Fibroblast of villous mesenchyme (primary cell): ENCODE measurements around the gene TEX261. TPM values are rescaled to one million over a fixed set of nuclear protein-coding genes. Genes with fewer than 3 reads are reported as not detected.

ENCODE experiments used
- DNase-seq: peaks from one replicate; pipeline ENCODE4 v3.0.0-alpha.2; 2010; ENCODE audit warnings: low read depth
- H3K4me3 ChIP-seq: 2 replicates; pipeline ENCODE4 v1.5.1; 2011; ENCODE audit warnings: low read depth, mild to moderate bottlenecking, low read length
- total RNA-seq: library from RNA; depleted of rRNA; stranded (reverse); fragments of >200 nt; gene quantifications from 2 replicates; pipeline ENCODE4 v1.2.3, GENCODE V29; 2012
- TF ChIP-seq, protein P1 (sequence below): IDR thresholded peaks from 2 replicates; pipeline ENCODE4 v1.5.1; 2012; ENCODE audit warnings: low read depth, mild to moderate bottlenecking, low read length; ENCODE audit not compliant: insufficient read depth

The TEX261 gene
- total RNA-seq, 1 donor: 35.4 TPM

DNA sequence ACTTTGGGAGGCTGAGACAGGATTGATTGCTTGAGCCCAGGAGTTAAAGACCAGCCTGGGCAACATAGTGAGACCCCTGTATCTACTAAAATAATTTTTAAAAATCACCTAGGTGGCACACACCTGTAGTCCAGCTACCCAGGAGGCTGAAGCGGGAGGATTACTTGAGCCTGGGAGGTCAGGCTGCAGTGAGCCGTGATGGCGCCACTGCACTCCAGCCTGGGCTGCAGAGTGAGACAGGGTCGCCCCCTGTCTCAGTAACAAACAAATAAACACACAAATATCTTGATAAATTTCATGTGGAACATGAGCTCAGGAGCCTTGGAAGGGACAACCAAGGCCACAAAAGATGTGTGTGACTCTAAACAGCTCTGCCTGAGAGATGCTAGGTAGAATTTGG, 28.0 kb downstream of the TEX261 start:
- no peak for DNase-seq
- TF ChIP-seq, protein P1, sequence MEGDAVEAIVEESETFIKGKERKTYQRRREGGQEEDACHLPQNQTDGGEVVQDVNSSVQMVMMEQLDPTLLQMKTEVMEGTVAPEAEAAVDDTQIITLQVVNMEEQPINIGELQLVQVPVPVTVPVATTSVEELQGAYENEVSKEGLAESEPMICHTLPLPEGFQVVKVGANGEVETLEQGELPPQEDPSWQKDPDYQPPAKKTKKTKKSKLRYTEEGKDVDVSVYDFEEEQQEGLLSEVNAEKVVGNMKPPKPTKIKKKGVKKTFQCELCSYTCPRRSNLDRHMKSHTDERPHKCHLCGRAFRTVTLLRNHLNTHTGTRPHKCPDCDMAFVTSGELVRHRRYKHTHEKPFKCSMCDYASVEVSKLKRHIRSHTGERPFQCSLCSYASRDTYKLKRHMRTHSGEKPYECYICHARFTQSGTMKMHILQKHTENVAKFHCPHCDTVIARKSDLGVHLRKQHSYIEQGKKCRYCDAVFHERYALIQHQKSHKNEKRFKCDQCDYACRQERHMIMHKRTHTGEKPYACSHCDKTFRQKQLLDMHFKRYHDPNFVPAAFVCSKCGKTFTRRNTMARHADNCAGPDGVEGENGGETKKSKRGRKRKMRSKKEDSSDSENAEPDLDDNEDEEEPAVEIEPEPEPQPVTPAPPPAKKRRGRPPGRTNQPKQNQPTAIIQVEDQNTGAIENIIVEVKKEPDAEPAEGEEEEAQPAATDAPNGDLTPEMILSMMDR: no peak
- H3K4me3 ChIP-seq: no peak overlapping the region

GRCh38 chr2:70965506-70965905, 29.2 kb downstream of the TEX261 start:
- no peak for DNase-seq
- H3K4me3 ChIP-seq: peak overlapping the region; percentile 56
- TF ChIP-seq, protein P1: no peak

DNA sequence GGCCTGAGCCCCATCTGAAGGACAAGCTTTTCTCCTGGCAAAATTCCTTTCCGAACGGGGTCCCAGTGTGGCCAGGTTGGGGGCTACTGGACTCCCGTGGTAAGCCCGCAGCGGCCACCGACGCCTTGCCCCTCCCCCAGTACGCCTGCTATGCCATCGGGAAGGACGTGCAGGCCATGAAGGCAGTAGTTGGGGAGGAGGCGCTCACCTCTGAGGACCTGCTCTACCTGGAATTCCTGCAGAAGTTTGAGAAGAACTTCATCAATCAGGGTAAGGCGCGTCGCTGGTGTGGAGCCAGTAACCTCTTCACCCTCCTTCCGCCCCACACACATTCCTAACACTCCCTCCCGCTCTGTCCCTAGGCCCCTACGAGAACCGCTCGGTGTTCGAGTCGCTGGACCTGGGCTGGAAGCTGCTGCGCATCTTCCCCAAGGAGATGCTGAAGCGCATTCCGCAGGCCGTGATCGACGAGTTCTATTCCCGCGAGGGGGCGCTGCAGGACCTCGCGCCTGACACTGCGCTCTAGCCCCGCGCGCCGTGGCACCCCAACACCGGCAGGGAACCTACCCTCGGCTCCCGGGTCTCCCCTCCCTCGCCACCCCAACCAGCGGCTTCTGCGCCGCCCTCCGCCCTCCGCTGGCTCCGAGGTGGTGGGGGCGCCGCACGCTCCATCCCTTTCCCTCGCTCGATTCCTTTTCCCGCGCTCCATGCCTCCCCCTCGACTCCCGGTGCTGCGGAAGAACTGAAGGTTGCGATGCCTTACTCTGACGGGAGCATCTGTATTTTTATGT, 29.9 kb downstream of the TEX261 start:
- DNase-seq: peak; percentile 68
- peak overlapping the region; percentile 56 for H3K4me3 ChIP-seq
- TF ChIP-seq, protein P1: peak; percentile 78

DNA sequence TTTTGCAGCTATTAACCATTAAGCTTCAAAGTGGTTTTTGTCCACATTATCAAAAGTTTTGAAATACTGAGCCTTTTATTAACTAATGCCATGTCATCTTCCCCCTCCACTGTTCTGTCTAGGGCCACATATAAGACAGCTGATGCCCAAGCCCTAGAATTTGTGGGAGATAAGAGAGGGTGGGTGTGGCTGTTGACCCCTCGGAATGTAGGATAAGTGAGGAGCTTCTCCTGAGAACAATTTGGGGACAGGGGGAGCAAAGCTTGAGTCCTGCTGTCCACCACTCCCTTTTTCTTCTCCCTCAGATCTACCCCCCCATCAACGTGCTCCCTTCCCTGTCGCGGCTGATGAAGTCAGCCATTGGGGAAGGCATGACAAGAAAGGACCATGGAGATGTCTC, 30.5 kb downstream of the TEX261 start:
- no peak overlapping the region for H3K4me3 ChIP-seq
- DNase-seq: no peak
- TF ChIP-seq, protein P1: no peak

DNA sequence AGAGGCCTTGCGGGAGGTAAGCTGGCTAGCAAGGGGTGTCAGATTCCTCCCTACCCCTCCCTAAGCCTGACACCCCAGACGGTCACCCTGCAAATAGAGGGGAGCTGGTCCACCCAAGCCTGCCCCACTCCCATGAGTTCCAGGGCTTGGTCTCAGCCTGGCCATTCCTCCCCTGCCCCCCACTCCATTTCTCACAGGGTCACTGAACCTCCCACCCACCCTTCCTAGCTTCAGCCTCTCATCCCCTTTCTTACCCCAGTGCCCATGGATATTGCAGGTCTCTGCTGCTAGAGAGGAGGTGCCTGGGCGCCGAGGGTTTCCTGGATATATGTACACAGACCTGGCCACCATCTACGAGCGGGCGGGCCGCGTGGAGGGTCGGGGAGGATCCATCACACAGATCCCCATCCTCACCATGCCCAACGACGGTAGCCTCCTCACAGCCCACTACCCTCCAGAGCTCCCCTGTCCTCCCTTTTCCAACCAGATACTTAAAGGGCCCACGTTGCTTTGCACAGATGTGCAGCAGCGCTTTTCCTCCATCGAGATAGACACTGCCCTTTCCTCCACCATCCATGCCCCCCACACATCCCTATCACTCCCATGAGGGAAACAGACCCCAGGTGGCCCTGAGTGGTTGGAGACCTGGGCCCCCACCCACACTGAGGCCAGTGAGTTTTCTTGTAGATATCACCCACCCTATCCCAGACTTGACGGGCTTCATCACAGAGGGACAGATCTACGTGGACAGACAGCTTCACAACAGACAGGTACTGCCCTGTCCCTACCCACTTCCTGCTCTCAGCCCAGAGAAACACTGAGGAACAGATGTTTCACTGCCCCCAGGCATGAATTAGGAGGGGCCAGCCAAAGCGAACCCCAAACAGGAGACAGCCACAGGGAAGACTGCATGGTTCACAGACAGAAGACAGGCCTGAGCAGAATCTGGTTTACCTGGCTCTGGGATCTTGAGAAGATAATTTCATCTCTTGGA, 31.5 kb downstream of the TEX261 start:
- no peak overlapping the region for H3K4me3 ChIP-seq
- DNase-seq: no peak
- TF ChIP-seq, protein P1: no peak

DNA sequence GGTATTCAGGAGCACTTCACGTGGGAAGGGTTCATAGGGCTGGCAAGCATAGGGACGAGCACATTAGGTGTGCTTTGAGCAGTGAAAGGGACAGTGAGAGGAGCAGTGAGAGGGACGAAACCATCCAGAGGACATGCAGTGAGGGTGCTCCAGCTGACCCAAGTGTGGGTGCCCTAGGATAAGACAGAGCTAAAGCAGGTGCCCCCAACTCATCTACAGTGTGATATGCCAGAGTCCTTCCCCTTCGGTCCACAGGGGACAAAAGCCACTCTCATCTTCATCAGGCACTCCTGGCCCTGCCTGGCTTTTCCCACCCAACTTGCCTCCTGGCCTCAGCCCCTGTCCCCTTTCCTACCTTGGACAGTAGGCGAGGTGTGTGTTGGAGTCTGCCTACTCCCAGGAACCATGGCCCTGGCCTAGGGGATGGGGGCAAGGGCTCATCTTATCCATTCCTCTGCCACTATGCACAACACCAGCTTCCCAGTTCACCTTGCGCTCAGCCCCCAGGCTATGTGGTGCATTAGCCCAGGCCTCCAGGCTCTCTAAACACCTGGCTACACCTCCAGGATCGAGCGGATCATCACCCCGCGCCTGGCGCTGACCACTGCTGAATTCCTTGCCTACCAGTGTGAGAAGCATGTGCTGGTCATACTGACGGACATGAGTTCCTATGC, 32.3 kb downstream of the TEX261 start:
- no peak for DNase-seq
- TF ChIP-seq, protein P1: no peak
- no peak overlapping the region for H3K4me3 ChIP-seq
